Fibroblast of mammary gland (primary cell): Measurements from ENCODE around the gene UQCC5.

Experiments used
- DNase-seq: peaks from one replicate; pipeline ENCODE4 v3.0.0-alpha.2; 2010; ENCODE audit warnings: low read depth
- H3K4me3 ChIP-seq: 2 replicates; pipeline ENCODE4 v1.5.1; 2011; ENCODE audit warnings: low read depth, mild to moderate bottlenecking, low read length, moderate library complexity; ENCODE audit not compliant: control insufficient read depth
- TF ChIP-seq, protein P1 (sequence below): conservative IDR thresholded peaks from 2 replicates; pipeline ENCODE4 v1.5.1; 2011; ENCODE audit warnings: low read depth, low read length, inconsistent platforms; ENCODE audit not compliant: control insufficient read depth, insufficient read depth

The UQCC5 gene

GRCh38 chr3:52504977-52505376, 31.4 kb upstream of the UQCC5 start:
- TF ChIP-seq, protein P1, sequence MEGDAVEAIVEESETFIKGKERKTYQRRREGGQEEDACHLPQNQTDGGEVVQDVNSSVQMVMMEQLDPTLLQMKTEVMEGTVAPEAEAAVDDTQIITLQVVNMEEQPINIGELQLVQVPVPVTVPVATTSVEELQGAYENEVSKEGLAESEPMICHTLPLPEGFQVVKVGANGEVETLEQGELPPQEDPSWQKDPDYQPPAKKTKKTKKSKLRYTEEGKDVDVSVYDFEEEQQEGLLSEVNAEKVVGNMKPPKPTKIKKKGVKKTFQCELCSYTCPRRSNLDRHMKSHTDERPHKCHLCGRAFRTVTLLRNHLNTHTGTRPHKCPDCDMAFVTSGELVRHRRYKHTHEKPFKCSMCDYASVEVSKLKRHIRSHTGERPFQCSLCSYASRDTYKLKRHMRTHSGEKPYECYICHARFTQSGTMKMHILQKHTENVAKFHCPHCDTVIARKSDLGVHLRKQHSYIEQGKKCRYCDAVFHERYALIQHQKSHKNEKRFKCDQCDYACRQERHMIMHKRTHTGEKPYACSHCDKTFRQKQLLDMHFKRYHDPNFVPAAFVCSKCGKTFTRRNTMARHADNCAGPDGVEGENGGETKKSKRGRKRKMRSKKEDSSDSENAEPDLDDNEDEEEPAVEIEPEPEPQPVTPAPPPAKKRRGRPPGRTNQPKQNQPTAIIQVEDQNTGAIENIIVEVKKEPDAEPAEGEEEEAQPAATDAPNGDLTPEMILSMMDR = no peak
- H3K4me3 ChIP-seq = no peak overlapping the region
- no peak for DNase-seq

DNA sequence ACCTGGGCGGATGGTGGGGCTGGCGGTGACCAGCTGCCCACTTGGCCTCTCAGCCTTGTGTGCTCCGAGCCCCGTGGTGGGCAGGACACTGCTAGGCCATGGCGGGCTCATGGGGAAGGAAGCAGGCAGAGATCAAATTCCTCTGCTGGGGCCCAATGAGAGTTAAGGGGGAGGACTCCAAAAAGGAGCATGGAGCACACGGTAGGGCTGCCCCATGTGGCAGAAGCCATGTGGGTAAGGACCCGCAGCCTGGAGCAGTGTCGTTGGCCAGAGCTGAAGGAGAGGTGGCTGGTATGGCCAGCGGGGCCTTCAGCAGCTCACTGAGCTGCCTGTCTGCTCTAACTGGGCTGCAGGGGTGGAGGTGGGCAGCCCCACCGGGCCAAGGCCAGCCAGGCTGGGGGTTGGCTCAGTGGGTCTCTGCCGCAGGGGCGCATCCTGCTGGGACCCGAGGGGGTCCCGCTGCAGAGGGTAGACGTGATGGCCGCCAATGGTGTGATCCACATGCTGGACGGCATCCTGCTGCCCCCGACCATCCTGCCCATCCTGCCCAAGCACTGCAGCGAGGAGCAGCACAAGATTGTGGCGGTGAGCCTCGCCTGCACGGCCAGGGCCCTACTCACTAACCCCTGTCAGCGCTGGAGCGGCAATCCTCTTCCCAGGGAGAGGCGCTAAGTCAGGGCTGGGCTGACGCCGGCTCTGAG, 30.0 kb upstream of the UQCC5 start:
- no peak for DNase-seq
- TF ChIP-seq, protein P1 = no peak
- no peak overlapping the region for H3K4me3 ChIP-seq

DNA sequence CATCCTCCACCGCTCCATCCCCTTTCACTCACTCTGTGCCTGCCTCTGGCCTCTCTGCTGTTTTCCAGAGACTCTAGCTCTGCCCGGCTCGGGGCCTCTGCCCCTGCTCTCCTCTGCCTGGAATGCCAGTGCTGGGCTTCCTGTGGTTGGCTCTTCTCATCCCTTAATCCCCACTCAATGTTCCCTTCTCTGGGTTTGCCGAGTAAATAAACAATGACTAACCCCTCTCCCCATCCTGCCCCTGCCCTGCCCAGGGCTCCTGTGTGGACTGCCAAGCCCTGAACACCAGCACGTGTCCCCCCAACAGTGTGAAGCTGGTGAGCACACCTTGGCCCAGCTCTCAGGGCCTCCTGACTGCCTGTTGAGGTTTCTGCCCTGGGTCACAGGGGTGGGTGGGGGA, 29.0 kb upstream of the UQCC5 start:
- peak; percentile 69 for DNase-seq
- no peak overlapping the region for H3K4me3 ChIP-seq
- TF ChIP-seq, protein P1 = no peak

DNA sequence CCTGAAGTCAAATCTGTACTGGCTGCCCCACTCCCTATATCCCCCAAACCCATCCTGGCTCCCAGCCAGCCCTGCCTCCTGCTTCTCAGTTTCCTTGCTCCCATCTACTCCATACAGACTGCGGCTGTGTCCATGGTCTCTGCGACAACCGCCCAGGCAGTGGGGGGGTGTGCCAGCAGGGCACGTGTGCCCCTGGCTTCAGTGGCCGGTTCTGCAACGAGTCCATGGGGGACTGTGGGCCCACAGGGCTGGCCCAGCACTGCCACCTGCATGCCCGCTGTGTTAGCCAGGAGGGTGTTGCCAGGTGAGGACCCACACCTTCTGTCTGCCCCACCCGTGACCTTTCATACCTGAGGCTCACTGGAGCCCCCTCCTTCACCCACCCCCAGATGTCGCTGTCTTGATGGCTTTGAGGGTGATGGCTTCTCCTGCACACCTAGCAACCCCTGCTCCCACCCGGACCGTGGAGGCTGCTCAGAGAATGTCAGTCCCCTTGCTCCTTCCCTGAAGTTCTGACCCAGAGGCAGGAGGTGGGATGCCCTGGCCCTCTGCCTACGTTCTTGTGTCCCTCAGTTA, 26.6 kb upstream of the UQCC5 start:
- no peak for DNase-seq
- TF ChIP-seq, protein P1 = no peak
- no peak overlapping the region for H3K4me3 ChIP-seq

- no peak overlapping the region for H3K4me3 ChIP-seq
- TF ChIP-seq, protein P1 = no peak
- DNase-seq = no peak
Measured at GRCh38 chr3:52511509-52511908, 24.9 kb upstream of the UQCC5 start.

- no peak overlapping the region for H3K4me3 ChIP-seq
- no peak for DNase-seq
- TF ChIP-seq, protein P1 = no peak
Measured at GRCh38 chr3:52512105-52512504, 24.3 kb upstream of the UQCC5 start.

- TF ChIP-seq, protein P1 = no peak
- H3K4me3 ChIP-seq = no peak overlapping the region
- no peak for DNase-seq
Measured at GRCh38 chr3:52512727-52513126, 23.7 kb upstream of the UQCC5 start.
